ENCODE data around the gene CST9. TPM values are rescaled to one million over a fixed set of nuclear protein-coding genes. Genes with fewer than 3 reads are reported as not detected.

The CST9 gene
- total and polyA plus RNA-seq, 10 of the 15 experiments (the other 5 are each of a cell fraction or from before 2014, with no cell fraction given), result not detected

GRCh38 chr20:23634044-23634801, 28.5 kb upstream of the CST9 start:
- SMC1A ChIA-PET (ENCODE audit: uncharacterized antibody, unreplicated experiment), result interaction anchor here (0.6 kb wide), 1 partner anchor 9 kb away, joined by 3 read pairs; no protein-coding TSS in a partner anchor
- 8% methylated on average over 8 of the region's 8 CpGs for WGBS (ENCODE audit: insufficient coverage, insufficient replicate concordance, low lambda C conversion rate, missing lambda C conversion rate)
- CTCF ChIA-PET, result no interaction called here
- no peak for DNase-seq (ENCODE audit: low read depth, low spot score)
- no peak overlapping the region for H2AFZ ChIP-seq (ENCODE audit: control insufficient read depth, low read depth, low read length)
- intact Hi-C loops (cut with micrococcal nuclease; ENCODE audit: unreplicated experiment), result no loop called here
- POLR2A ChIA-PET, result no interaction called here
- RAD21 ChIA-PET (ENCODE audit: unreplicated experiment), result no interaction called here
- no peak overlapping the region for H3K27ac ChIP-seq (ENCODE audit: control insufficient read depth, insufficient read depth)
- H3K36me3 ChIP-seq (ENCODE audit: control insufficient read depth in 2 of 2, insufficient read depth in 2 of 2, low read length in 1 of 2), result no peaks in the 10 kb centered on the region; a peak in 1 of 4 replicates
- no peak overlapping the region for H3K9ac ChIP-seq (ENCODE audit: control insufficient read depth, insufficient read depth, low read length)
- peaks cover 6% of the 10 kb centered on the region; the same call in 1 of the 2 replicates for H3K4me1 ChIP-seq (ENCODE audit: control insufficient read depth, insufficient read depth, low read length)
- H3K4me3 ChIP-seq, result no peak overlapping the region
- H3K27me3 ChIP-seq (replicated peaks in 1 of 2; ENCODE audit: control insufficient read depth in 2 of 2, insufficient read depth in 2 of 2, low read length in 1 of 2), result no peaks in the 10 kb centered on the region
- no peak for ATAC-seq
- H3K9me3 ChIP-seq (replicated peaks; ENCODE audit: control insufficient read depth, insufficient read depth, low read length), result no peaks in the 10 kb centered on the region
- H3K79me2 ChIP-seq (ENCODE audit: control insufficient read depth, insufficient read depth, low read length), result no peaks in the 10 kb centered on the region
- FAIRE-seq, result no peak
- BruUV-seq (replicated peaks), result no TSS peak
- TF ChIP-seq REST (IDR thresholded peaks at IDR 0.05; ENCODE audit: low read depth, low read length), result no peak
- TF ChIP-seq CREB1 (IDR thresholded peaks at IDR 0.05; ENCODE audit: low read depth), result no peak
- TF ChIP-seq ZNF622 (IDR thresholded peaks at IDR 0.05), result no peak
- TF ChIP-seq EGR1 (IDR thresholded peaks at IDR 0.05; ENCODE audit: borderline replicate concordance in 1 of 2, low read depth in 2 of 2, low read length in 2 of 2), result no peak
- no peak for TF ChIP-seq SMAD5 (IDR thresholded peaks at IDR 0.05; ENCODE audit: low read depth)
- TF ChIP-seq TCF7 (IDR thresholded peaks at IDR 0.05; ENCODE audit: borderline replicate concordance), result no peak
- TF ChIP-seq USF2 (IDR thresholded peaks at IDR 0.05; ENCODE audit: borderline replicate concordance, low read depth, low read length), result no peak
- in situ Hi-C loops (cut with MboI), result no loop called here
- H3K4me2 ChIP-seq (ENCODE audit: control insufficient read depth, insufficient read depth), result no peak overlapping the region
- no peaks in the 10 kb centered on the region for H4K20me1 ChIP-seq (ENCODE audit: control insufficient read depth, insufficient read depth)
